ENCODE data around the gene ARHGAP5.
"Not testable (repeated sequence)": the region's sequence is repeated elsewhere in the genome, so short reads cannot be mapped to it uniquely, and the experiment has no call there.

The ARHGAP5 gene

GRCh38 chr14:32121536-32121935 is 44.4 kb downstream of the ARHGAP5 start:
- no peak for DNase-seq (ENCODE audit: low read depth)

GRCh38 chr14:32121948-32122347 is 44.8 kb downstream of the ARHGAP5 start:
- DNase-seq (ENCODE audit: low read depth), result no peak

- DNase-seq (ENCODE audit: low read depth), result not testable (repeated sequence)
Measured at GRCh38 chr14:32126899-32127730, 50.0 kb downstream of the ARHGAP5 start.

GRCh38 chr14:32127731-32128654 is 50.9 kb downstream of the ARHGAP5 start:
- not testable (repeated sequence) for DNase-seq (ENCODE audit: low read depth)

GRCh38 chr14:32128703-32129102 is 51.6 kb downstream of the ARHGAP5 start:
- no peak for DNase-seq (ENCODE audit: low read depth)

- no peak for DNase-seq (ENCODE audit: low read depth)
Measured at GRCh38 chr14:32129124-32129523, 52.0 kb downstream of the ARHGAP5 start.

- not testable (repeated sequence) for DNase-seq (ENCODE audit: low read depth)
Measured at GRCh38 chr14:32131689-32132088, 54.6 kb downstream of the ARHGAP5 start.

- no peak for DNase-seq (ENCODE audit: low read depth)
Measured at GRCh38 chr14:32134448-32135097, 57.5 kb downstream of the ARHGAP5 start.

GRCh38 chr14:32136027-32136825 is 59.1 kb downstream of the ARHGAP5 start:
- DNase-seq (ENCODE audit: low read depth), result no peak

GRCh38 chr14:32137313-32137712 is 60.2 kb downstream of the ARHGAP5 start:
- no peak for DNase-seq (ENCODE audit: low read depth)

GRCh38 chr14:32137892-32138291 is 60.8 kb downstream of the ARHGAP5 start:
- DNase-seq (ENCODE audit: low read depth), result no peak

- no peak for DNase-seq (ENCODE audit: low read depth)
Measured at GRCh38 chr14:32142341-32142740, 65.2 kb downstream of the ARHGAP5 start.

- no peak for DNase-seq (ENCODE audit: low read depth)
Measured at GRCh38 chr14:32142754-32143437, 65.8 kb downstream of the ARHGAP5 start.

- no peak for DNase-seq (ENCODE audit: low read depth)
Measured at GRCh38 chr14:32150392-32150791, 73.3 kb downstream of the ARHGAP5 start.

- DNase-seq (ENCODE audit: low read depth), result no peak
Measured at GRCh38 chr14:32166029-32166428, 88.9 kb downstream of the ARHGAP5 start.

- no peak for DNase-seq (ENCODE audit: low read depth)
Measured at GRCh38 chr14:32166924-32167323, 89.8 kb downstream of the ARHGAP5 start.

- DNase-seq (ENCODE audit: low read depth), result no peak
Measured at GRCh38 chr14:32167907-32168306, 90.8 kb downstream of the ARHGAP5 start.

GRCh38 chr14:32169191-32169590 is 92.1 kb downstream of the ARHGAP5 start:
- no peak for DNase-seq (ENCODE audit: low read depth)

GRCh38 chr14:32171469-32171868 is 94.4 kb downstream of the ARHGAP5 start:
- no peak for DNase-seq (ENCODE audit: low read depth)

- no peak for DNase-seq (ENCODE audit: low read depth)
Measured at GRCh38 chr14:32183151-32184058, 106.3 kb downstream of the ARHGAP5 start.

Measured in T follicular helper cell (primary cell).